ENCODE results near the gene GABPB1.
"Not testable (repeated sequence)": the region's sequence is repeated elsewhere in the genome, so short reads cannot be mapped to it uniquely, and the experiment has no call there.

The GABPB1 gene

DNA sequence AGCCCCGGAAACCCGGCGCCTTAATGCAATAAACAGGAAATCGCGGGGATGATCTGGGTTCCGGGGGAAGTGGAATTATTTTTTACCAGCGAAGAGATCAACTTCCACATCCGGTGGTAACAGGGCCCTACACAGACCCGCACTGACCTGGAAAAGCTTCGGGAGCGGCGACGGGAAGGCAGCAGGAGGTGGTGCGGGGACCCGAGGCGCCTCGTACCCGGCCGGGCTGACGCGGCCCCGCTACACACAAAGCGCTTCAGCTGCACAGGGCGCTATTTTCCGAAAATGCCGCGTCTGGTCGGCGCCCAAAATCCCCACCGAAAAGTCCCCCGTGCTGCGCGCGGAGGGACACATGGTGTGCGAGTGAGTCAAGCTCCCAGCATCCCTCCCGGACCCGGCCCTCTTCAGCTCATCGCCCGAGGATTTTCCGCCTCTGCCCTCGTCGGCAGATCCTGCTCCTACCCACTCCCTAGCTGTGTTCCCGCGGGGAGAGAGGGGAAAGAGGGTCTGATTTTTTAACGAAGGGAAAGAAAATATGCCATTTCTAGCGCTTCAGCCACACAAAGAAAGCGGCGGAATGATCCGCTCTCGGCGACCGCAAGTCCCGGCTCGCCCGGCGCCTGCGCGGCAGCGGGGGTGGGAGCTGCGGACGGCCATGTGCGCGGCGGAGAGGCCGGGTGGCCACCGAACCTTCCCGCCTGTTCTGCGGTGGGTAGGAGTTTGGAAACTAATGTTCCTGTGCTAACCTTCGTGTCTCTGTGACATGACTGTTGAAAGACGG, at the start of gene GABPB1:
Gene GABPB1 (minus strand): TSS at position 361 of the 781 bp plus-strand sequence. CDS start 45,400 bp downstream, outside the sequence.
- DNase-seq (ENCODE audit: low read depth in 1 of 2, low spot score in 1 of 2): peak; percentile 80 to 81

- DNase-seq (ENCODE audit: low read depth in 1 of 2, low spot score in 1 of 2): not testable (repeated sequence)
These were observed 36.6 kb upstream of the GABPB1 start for GRCh38 chr15:50391561-50391960.

DNA sequence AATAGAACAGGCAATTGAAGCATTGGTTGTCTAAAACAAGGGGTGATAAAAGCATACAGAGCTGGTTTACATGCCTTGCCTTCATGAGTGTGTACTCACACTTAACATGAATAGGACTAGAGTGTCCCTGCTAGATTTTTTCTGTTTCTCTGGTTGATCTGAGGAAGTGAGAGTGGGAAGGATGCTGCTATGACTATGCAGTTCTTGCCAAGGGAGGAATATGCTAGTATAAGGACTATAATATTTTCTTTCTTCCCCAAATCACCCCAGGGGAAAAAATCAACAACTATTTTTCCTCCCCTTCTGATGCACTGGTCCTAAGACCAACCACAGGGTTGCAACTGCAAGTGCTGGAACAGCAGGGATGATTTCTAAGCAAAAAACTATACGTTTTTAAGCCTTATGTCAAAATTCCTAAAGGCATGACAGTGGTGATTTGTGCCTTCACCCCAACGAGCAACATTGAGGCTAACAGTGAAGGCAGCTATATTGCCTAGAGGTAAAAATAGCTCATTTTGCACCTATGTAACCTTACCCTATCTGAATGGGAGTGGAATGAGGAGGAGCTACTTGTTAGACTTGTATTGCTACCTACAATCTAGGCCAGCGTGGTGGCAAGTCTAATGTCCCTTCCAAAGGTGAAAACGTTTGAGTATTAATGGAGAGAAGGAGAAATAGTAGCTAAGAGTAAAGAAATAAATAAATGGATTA, 35.7 kb upstream of the GABPB1 start:
- DNase-seq (ENCODE audit: low read depth in 1 of 2, low spot score in 1 of 2): no peak

DNA sequence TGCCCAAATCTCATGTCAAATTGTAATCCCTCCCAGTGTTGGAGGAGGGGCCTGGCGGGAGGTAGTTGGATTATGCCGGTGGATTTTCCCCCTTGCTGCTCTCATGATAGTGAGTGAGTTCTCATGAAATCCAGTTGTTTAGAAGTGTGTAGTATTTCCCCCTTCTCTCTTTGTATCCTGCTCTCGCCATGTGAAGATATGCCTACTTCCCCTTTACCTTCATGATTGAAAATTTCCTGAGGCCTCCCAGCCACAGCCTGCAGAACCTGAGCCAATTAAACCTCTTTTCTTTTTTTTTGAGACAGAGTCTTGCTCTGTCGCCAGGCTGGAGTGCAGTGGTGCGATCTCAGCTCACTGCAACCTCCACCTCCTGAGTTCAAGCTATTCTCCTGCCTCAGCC, 27.4 kb upstream of the GABPB1 start:
- DNase-seq (ENCODE audit: low read depth in 1 of 2, low spot score in 1 of 2): not testable (repeated sequence)

DNA sequence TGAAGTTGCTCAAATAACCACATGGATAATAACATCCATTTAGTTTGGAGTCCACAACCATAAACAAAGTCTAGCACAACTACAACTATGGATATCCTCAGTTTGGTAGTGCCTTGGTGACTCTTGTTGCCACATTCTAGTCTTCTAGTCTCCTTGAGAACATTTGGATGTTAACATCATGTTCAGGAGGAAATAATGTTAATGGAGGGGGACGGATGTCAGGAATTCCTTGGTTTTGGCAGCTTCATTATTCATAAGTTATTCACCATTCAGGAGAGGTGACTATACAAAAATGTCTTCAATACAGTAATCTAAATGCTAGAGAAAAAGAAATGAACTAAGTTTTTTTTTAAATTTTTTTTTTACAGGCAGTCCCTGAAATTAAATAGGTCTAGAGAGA, 26.4 kb upstream of the GABPB1 start:
- no peak for DNase-seq (ENCODE audit: low read depth in 1 of 2, low spot score in 1 of 2)

GRCh38 chr15:50380089-50380488, 25.1 kb upstream of the GABPB1 start:
- no peak for DNase-seq (ENCODE audit: low read depth in 1 of 2, low spot score in 1 of 2)

DNA sequence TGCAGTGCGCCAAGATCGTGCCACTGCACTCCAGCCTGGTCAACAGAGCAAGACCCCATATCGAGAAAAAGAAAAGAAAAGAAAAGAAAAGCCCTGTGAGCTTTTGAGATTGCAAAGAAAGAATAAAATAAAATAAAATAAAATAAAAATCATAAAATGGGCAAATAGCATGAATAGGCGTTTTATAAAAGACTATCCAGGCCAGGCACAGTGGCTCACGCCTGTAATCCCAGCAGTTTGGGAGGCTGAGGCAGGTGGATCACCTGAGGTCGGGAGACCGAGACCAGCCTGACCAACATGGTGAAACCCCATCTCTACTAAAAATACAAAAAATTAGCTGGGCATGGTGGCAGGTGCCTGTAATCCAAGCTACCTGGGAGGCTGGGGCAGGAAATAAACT, 24.4 kb upstream of the GABPB1 start:
- not testable (repeated sequence) for DNase-seq (ENCODE audit: low read depth in 1 of 2, low spot score in 1 of 2)

DNA sequence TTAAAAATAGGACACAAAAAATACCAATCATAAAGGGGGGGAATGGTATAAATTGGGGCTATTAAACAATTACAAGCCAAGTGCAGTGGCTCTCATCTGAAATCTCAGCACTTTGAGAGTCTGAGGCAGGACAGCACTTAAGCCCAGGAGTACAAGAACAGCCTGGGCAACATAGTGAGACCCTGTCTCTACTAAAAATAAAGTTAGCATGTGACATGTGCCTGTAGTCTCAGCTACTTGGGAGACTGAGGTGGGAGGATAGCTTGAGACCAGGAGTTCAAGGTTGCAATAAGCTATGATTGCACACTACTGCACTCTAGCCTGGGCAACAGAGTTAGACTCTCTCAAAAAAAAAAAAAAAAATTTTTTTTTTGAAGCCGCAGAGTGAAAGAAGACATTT, 23.8 kb upstream of the GABPB1 start:
- no peak for DNase-seq (ENCODE audit: low read depth in 1 of 2, low spot score in 1 of 2)

DNA sequence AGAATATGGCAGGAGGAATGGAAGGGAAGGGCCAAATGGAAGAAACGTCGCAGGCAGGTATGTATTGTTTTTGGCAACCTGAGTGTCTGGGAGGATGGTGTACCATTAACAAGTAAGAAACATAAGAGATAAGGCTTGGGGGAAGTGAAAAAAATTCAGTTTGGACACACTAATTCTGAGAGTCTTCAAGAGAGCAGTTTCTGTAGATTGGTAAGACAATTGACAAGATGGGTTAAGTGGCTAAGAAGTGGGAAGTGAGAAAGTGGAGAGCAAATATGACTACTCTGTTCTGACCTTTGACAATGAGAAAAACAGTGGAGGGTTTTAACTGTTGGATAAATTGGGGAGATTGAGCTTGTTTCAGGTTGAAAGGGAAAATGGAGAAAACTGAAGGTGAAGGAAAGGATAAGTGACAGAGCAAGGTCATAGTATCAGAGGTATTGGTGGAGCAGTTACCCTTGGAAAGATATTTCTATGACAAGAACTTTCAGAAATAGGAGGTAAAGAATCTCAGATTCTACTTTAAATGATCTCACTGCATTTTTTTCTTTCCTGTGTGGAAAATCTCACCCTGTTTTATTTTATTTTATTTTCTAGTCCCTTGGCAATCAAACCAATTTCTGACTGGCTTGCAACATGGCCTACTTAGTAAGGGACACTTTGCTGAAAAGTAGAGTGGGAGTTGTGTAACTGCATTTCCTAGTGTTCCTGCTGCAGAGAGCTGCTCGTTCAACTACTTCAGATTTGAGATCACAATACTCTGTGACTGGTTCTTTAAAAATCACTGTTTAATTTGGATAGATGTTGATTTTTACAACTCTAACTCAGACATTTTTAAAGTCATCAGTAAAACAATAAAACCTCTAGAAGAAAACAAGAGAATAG, 23.1 kb upstream of the GABPB1 start:
- no peak for DNase-seq (ENCODE audit: low read depth in 1 of 2, low spot score in 1 of 2)

GRCh38 chr15:50369564-50369963, 14.6 kb upstream of the GABPB1 start:
- not testable (repeated sequence) for DNase-seq (ENCODE audit: low read depth in 1 of 2, low spot score in 1 of 2)

GRCh38 chr15:50365971-50366370, 11.0 kb upstream of the GABPB1 start:
- no peak for DNase-seq (ENCODE audit: low read depth in 1 of 2, low spot score in 1 of 2)

DNA sequence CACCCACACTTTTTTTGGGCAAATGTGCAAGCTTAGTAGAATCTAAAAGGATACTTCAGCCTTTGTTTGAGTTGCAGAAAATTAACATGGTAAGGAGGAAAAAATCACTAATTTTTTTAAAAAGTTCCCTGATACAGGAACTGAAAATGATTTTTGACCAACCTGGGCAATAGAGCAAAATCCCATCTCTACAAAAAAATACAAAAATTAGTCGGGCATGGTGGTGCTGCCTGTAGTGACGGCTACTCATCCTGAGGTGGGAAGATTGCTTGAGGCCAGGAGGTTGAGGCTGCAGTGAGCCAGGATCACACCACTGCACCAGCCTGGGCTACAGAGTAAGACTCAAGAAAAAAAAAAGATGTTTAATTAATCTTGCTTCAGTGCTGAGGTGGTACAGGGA, 10.6 kb upstream of the GABPB1 start:
- no peak for DNase-seq (ENCODE audit: low read depth in 1 of 2, low spot score in 1 of 2)

DNA sequence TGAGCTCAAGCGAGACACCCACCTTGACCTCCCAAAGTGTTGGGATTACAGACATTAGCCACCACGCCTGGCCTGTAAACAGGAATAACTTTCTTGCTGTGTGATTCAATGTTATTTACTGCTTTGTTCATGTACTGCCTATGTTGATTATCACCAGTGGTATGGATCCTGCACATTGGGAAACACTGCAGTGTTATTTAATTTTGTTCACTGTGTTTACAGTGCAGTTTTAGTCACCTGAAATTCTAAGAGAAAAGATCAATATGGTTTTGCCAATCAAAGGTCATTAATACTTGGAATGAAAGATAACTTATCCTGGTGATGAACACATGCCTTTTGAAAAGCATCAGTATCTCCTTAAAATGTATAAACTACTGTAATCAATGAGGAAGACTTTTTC, 8.6 kb upstream of the GABPB1 start:
- no peak for DNase-seq (ENCODE audit: low read depth in 1 of 2, low spot score in 1 of 2)

- DNase-seq (ENCODE audit: low read depth in 1 of 2, low spot score in 1 of 2): no peak
These were observed 6.8 kb upstream of the GABPB1 start for GRCh38 chr15:50361756-50362155.

- DNase-seq (ENCODE audit: low read depth in 1 of 2, low spot score in 1 of 2): no peak
These were observed 3.8 kb upstream of the GABPB1 start for GRCh38 chr15:50358845-50359244.

GRCh38 chr15:50355980-50356379, 982 bp upstream of the GABPB1 start:
- DNase-seq (ENCODE audit: low read depth in 1 of 2, low spot score in 1 of 2): no peak

- DNase-seq (ENCODE audit: low read depth in 1 of 2, low spot score in 1 of 2): no peak
These were observed 564 bp upstream of the GABPB1 start for GRCh38 chr15:50355619-50355905.

- DNase-seq (ENCODE audit: low read depth in 1 of 2, low spot score in 1 of 2): peak; percentile 11 to 29
These were observed 792 bp downstream of the GABPB1 start for GRCh38 chr15:50353975-50354837.

GRCh38 chr15:50353251-50353974, 1.6 kb downstream of the GABPB1 start:
- DNase-seq (ENCODE audit: low read depth in 1 of 2, low spot score in 1 of 2): no peak

- DNase-seq (ENCODE audit: low read depth in 1 of 2, low spot score in 1 of 2): no peak
These were observed 4.4 kb downstream of the GABPB1 start for GRCh38 chr15:50350621-50351020.
